Trophoblast cell (in vitro differentiated cells and primary cell): ENCODE data around the gene DSE.

Source experiments
- DNase-seq, 2 donors: peaks; one replicate each; pipeline ENCODE4 v3.0.0-alpha.2; 2016
- H2AFZ ChIP-seq: 2 replicates; pipeline ENCODE4 v1.6.1; 2013; ENCODE audit warnings: low read length, moderate library complexity, mild to moderate bottlenecking; ENCODE audit not compliant: insufficient read depth, poor library complexity
- H2AK5ac ChIP-seq: 2 replicates; pipeline ENCODE4 v1.6.1; 2013; ENCODE audit warnings: mild to moderate bottlenecking, low read length
- H2BK120ac ChIP-seq: 2 replicates; pipeline ENCODE4 v1.6.1; 2013; ENCODE audit warnings: low read length, mild to moderate bottlenecking, moderate library complexity; ENCODE audit not compliant: insufficient read depth, poor library complexity
- H2BK12ac ChIP-seq: 2 replicates; pipeline ENCODE4 v1.6.1; 2013; ENCODE audit warnings: mild to moderate bottlenecking, low read length, moderate library complexity
- H2BK5ac ChIP-seq: 2 replicates; pipeline ENCODE4 v1.6.1; 2013; ENCODE audit warnings: low read length, low read depth, moderate library complexity, mild to moderate bottlenecking; ENCODE audit not compliant: poor library complexity
- H3K14ac ChIP-seq: 2 replicates; pipeline ENCODE4 v1.6.1; 2013; ENCODE audit warnings: mild to moderate bottlenecking, low read length
- H3K18ac ChIP-seq: 2 replicates; pipeline ENCODE4 v1.6.1; 2013; ENCODE audit warnings: mild to moderate bottlenecking, low read length
- H3K23ac ChIP-seq: 2 replicates; pipeline ENCODE4 v1.6.1; 2013; ENCODE audit warnings: low read length
- H3K27ac ChIP-seq: 2 replicates; pipeline ENCODE4 v1.5.1; 2013; ENCODE audit warnings: low read depth, mild to moderate bottlenecking, inconsistent platforms, low read length, moderate library complexity
- H3K27me3 ChIP-seq: 2 replicates; pipeline ENCODE4 v1.6.1; 2013; ENCODE audit warnings: inconsistent platforms, mild to moderate bottlenecking, low read length, moderate library complexity; ENCODE audit not compliant: insufficient read depth
- H3K36me3 ChIP-seq, 2 experiments: 1 replicate in 1 of 2; 2 replicates in 1 of 2; pipeline ENCODE4 v1.6.1; 2013; ENCODE audit warnings: low read length in 2 of 2, mild to moderate bottlenecking in 2 of 2, moderate library complexity in 1 of 2; ENCODE audit not compliant: insufficient read depth in 2 of 2, control insufficient read depth in 1 of 2
- H3K4ac ChIP-seq: 2 replicates; pipeline ENCODE4 v1.6.1; 2013; ENCODE audit warnings: low read depth, mild to moderate bottlenecking, low read length, moderate library complexity
- H3K4me1 ChIP-seq, 2 experiments: 1 replicate in 1 of 2; 2 replicates in 1 of 2; pipeline ENCODE4 v1.6.1; 2013; ENCODE audit warnings: low read length in 2 of 2, mild to moderate bottlenecking in 2 of 2, moderate library complexity in 1 of 2; ENCODE audit not compliant: insufficient read depth in 2 of 2, control insufficient read depth in 1 of 2
- H3K4me2 ChIP-seq: 2 replicates; pipeline ENCODE4 v1.6.1; 2013; ENCODE audit warnings: inconsistent platforms, mild to moderate bottlenecking, low read length, moderate library complexity
- H3K4me3 ChIP-seq: 2 replicates; pipeline ENCODE4 v1.5.1; 2013; ENCODE audit warnings: mild to moderate bottlenecking, low read depth, low read length, inconsistent platforms
- H3K79me1 ChIP-seq: one replicate; pipeline ENCODE4 v1.6.1; 2013; ENCODE audit warnings: low read length
- H3K79me2 ChIP-seq: 2 replicates; pipeline ENCODE4 v1.6.1; 2013; ENCODE audit warnings: low read length, mild to moderate bottlenecking; ENCODE audit not compliant: control insufficient read depth, insufficient read depth, poor library complexity
- H3K9ac ChIP-seq: 2 replicates; pipeline ENCODE4 v1.6.1; 2013; ENCODE audit warnings: mild to moderate bottlenecking, low read length
- H3K9me3 ChIP-seq: 2 replicates; pipeline ENCODE4 v1.6.1; 2013; ENCODE audit warnings: low read depth, mild to moderate bottlenecking, control low read depth, inconsistent platforms, low read length; ENCODE audit not compliant: insufficient read depth
- H4K12ac ChIP-seq: 2 replicates; pipeline ENCODE4 v1.6.1; 2013; ENCODE audit warnings: low read depth, mild to moderate bottlenecking, low read length, moderate library complexity
- H4K8ac ChIP-seq: 2 replicates; pipeline ENCODE4 v1.6.1; 2013; ENCODE audit warnings: low read depth, mild to moderate bottlenecking, low read length, moderate library complexity
- H4K91ac ChIP-seq: one replicate; pipeline ENCODE4 v1.6.1; 2013; ENCODE audit warnings: low read depth, mild to moderate bottlenecking, low read length, moderate library complexity
- WGBS: extraction: QIAGEN DNeasy Blood & Tissue Kit; methylation state at CpG from one replicate; pipeline ENCODE4 v1.1.7; 2013; ENCODE audit warnings: missing lambda C conversion rate; ENCODE audit not compliant: insufficient read length, insufficient coverage; ENCODE audit errors: extremely low coverage; 5-methylcytosine and 5-hydroxymethylcytosine counted together

The DSE gene

DNA sequence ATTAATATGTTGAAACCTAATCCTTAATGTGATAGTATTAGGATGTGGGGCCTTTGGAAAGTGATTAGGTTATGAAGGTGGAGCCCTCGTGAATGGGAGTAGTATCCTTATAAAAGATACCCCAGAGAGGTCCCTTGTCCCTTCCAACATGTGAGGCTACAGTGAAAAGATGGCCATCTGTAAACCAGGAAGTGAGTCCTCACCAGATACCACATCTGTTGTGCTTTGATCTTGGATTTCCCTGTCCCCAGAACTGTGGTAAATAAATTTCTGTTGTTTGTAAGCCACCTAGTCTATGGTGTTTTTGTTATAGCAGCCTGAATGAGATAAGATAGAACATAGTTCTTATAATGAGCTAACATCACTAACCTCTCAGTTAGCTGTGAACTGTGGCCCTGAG lies 73.8 kb downstream of the DSE start:
- Histone ChIP-seq H3K27me3 (no peaks in the 10 kb centered on the region), H4K8ac (no peak overlapping the region), H3K14ac (no peak overlapping the region), H4K91ac (no peak overlapping the region), H3K9me3 (no peaks in the 10 kb centered on the region), H3K4me3 (no peak overlapping the region), H2AFZ (no peak overlapping the region), H3K4me2 (no peak overlapping the region), H3K27ac (no peak overlapping the region), H4K12ac (no peak overlapping the region), H2BK12ac (no peak overlapping the region), H3K79me2 (no peaks in the 10 kb centered on the region), H3K36me3 (no peaks in the 10 kb centered on the region), H3K4me1 (no peaks in the 10 kb centered on the region), H3K79me1 (no peaks in the 10 kb centered on the region), H2BK5ac (no peak overlapping the region), H2AK5ac (no peak overlapping the region), H2BK120ac (no peak overlapping the region), H3K23ac (no peak overlapping the region), H3K4ac (no peak overlapping the region), H3K18ac (no peak overlapping the region), H3K9ac (no peak overlapping the region)
- DNase-seq = no peak
- no CpG with 5 or more reads among the region's 1 CpG for WGBS

DNA sequence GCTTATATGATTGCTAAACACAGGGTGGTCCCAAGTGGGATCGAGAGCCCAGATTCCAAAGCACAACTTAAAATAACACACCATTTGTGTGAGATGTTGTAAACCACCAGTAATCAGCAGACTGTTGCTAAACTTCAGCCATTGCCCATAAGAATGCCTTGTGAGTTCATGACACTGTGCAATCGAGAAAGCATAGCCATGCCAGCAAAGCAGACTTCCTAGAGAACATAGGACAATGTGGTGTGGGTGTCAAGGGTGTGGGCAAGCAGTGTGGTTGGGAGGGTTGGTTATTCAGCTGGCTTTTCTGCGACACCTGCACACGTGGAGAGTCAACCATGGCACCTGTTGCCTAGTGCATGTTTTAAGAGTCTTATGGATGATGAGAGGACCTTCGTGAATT lies 74.4 kb downstream of the DSE start:
- Histone ChIP-seq H3K4ac (no peak overlapping the region), H3K4me2 (no peak overlapping the region), H3K9me3 (no peaks in the 10 kb centered on the region), H2BK120ac (no peak overlapping the region), H2AFZ (no peak overlapping the region), H3K4me3 (no peak overlapping the region), H2BK5ac (no peak overlapping the region), H4K91ac (no peak overlapping the region), H2AK5ac (no peak overlapping the region), H3K27ac (no peak overlapping the region), H3K36me3 (no peaks in the 10 kb centered on the region), H3K79me1 (no peaks in the 10 kb centered on the region), H3K14ac (no peak overlapping the region), H4K12ac (no peak overlapping the region), H3K9ac (no peak overlapping the region), H3K4me1 (no peaks in the 10 kb centered on the region), H4K8ac (no peak overlapping the region), H3K23ac (no peak overlapping the region), H3K27me3 (no peaks in the 10 kb centered on the region), H3K79me2 (no peaks in the 10 kb centered on the region), H3K18ac (no peak overlapping the region), H2BK12ac (no peak overlapping the region)
- WGBS = no CpG with 5 or more reads among the region's 5 CpGs
- no peak for DNase-seq

DNA sequence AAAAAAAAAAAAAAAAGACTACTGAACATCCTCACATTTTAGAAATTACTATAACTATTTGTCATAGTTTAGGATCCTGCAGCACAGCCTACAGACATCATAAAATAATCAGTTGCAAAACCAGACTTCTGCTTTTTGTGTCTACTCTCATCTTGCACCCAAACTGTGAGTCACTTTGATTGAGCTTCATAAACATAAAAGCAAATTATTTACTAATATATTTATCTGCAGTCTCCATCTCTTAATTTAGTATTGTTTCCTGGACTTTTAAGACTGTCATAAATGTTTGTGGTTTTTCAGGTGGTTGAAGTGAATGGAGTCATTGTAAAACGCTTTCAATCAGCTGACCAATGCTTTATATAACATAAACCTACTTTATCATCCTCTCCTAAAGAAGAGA lies 75.7 kb downstream of the DSE start:
- H3K4ac ChIP-seq = no peak overlapping the region
- no peaks in the 10 kb centered on the region for H3K4me1 ChIP-seq
- WGBS = no CpG with 5 or more reads among the region's 1 CpG
- H3K14ac ChIP-seq = no peak overlapping the region
- H3K18ac ChIP-seq = no peak overlapping the region
- H2AFZ ChIP-seq = no peak overlapping the region
- H3K79me1 ChIP-seq = no peaks in the 10 kb centered on the region
- H4K91ac ChIP-seq = no peak overlapping the region
- H2AK5ac ChIP-seq = no peak overlapping the region
- H3K27me3 ChIP-seq = no peaks in the 10 kb centered on the region
- no peak overlapping the region for H2BK120ac ChIP-seq
- no peak overlapping the region for H3K9ac ChIP-seq
- H2BK12ac ChIP-seq = no peak overlapping the region
- H4K8ac ChIP-seq = no peak overlapping the region
- DNase-seq = peak in 1 of 2 donors; percentile 65
- no peak overlapping the region for H3K23ac ChIP-seq
- no peak overlapping the region for H4K12ac ChIP-seq
- H3K27ac ChIP-seq = no peak overlapping the region
- no peaks in the 10 kb centered on the region for H3K36me3 ChIP-seq
- no peaks in the 10 kb centered on the region for H3K9me3 ChIP-seq
- no peak overlapping the region for H2BK5ac ChIP-seq
- no peaks in the 10 kb centered on the region for H3K79me2 ChIP-seq
- no peak overlapping the region for H3K4me3 ChIP-seq
- H3K4me2 ChIP-seq = no peak overlapping the region

DNA sequence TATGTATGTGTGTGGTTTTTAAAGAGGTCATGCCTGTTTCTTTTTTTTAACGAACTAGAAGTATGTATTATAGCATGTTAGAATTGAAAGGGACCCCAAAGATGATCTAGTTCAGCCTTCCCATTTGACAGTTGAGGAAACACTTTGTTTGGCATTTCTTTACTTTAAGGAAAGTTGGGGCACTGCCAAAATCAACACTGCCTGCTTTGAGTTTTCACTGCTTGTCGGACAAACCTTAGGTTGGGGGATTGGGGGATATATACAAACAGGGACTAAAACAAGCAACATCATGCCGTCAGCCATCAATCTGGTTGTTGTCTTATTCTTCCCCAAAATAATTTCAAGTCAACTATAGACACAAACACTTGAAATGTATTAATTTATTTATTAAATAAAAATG lies 76.3 kb downstream of the DSE start:
- no peak overlapping the region for H3K23ac ChIP-seq
- no peaks in the 10 kb centered on the region for H3K9me3 ChIP-seq
- no peak for DNase-seq
- H3K79me2 ChIP-seq = no peaks in the 10 kb centered on the region
- H3K4ac ChIP-seq = no peak overlapping the region
- no peaks in the 10 kb centered on the region for H3K27me3 ChIP-seq
- no peak overlapping the region for H3K9ac ChIP-seq
- no peak overlapping the region for H3K4me2 ChIP-seq
- H3K14ac ChIP-seq = no peak overlapping the region
- no peak overlapping the region for H2AFZ ChIP-seq
- H4K12ac ChIP-seq = no peak overlapping the region
- H3K36me3 ChIP-seq = no peaks in the 10 kb centered on the region
- no peak overlapping the region for H4K91ac ChIP-seq
- H3K4me3 ChIP-seq = no peak overlapping the region
- no peak overlapping the region for H2BK12ac ChIP-seq
- H3K4me1 ChIP-seq = no peaks in the 10 kb centered on the region
- no peaks in the 10 kb centered on the region for H3K79me1 ChIP-seq
- H2BK120ac ChIP-seq = no peak overlapping the region
- no peak overlapping the region for H2BK5ac ChIP-seq
- H3K18ac ChIP-seq = no peak overlapping the region
- WGBS = no CpG with 5 or more reads among the region's 3 CpGs
- no peak overlapping the region for H2AK5ac ChIP-seq
- H3K27ac ChIP-seq = no peak overlapping the region
- H4K8ac ChIP-seq = no peak overlapping the region
